Measurements from ENCODE around the gene GPT2.

Gene GPT2

DNA sequence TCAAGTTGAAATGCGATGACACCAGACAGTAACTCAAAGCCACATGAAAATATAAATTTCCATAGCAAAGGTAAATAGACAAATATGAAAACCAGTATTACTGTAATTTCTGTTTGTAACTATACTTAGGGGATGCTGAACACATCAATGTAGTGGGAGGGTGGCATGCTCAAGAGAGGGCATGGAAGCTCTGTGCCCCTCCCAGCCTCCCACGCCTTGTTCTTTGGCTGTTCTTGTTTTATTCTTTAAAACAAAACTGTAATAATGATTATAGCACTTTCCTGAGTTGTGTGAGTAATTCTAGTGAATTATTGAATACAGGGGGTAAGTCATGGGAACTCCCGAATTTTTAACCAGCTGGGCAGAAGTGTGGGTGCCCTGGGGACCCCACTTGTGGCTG lies 11.0 kb upstream of the GPT2 start:
- no peaks in the 10 kb centered on the region for H3K36me3 ChIP-seq (ENCODE audit: control insufficient read depth, insufficient read depth, low read length)
- H3K27me3 ChIP-seq (ENCODE audit: control insufficient read depth, insufficient read depth, low read length): no peaks in the 10 kb centered on the region
- H3K9me3 ChIP-seq (ENCODE audit: control insufficient read depth, low read length): no peaks in the 10 kb centered on the region
- no peak overlapping the region for H3K4me3 ChIP-seq (ENCODE audit: low read length)
- H3K4me1 ChIP-seq (ENCODE audit: control insufficient read depth, insufficient read depth, low read length): peaks cover 19% of the 10 kb centered on the region
- no peak overlapping the region for H3K9ac ChIP-seq (ENCODE audit: low read length)

DNA sequence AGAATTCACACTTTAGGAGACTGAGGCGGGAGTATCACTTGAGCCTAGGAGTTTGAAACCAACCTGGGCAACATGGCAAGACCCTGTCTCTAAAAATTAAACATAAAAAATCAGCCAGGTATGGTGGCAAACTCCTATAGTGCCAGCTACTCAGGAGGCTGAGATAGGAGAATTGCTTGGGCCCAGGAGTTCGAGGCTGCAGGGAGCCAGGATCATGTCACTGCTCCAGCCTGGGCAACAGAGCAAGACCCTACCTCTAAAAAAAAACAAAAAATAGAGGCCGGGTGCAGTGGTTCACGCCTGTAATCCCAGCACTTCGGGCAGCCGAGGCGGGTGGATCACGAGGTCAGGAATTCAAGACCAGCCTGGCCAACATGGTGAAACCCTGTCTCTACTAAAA lies 8.9 kb upstream of the GPT2 start:
- H3K4me3 ChIP-seq (ENCODE audit: low read length): no peak overlapping the region
- H3K9me3 ChIP-seq (ENCODE audit: control insufficient read depth, low read length): no peaks in the 10 kb centered on the region
- H3K4me1 ChIP-seq (ENCODE audit: control insufficient read depth, insufficient read depth, low read length): peaks cover 12% of the 10 kb centered on the region
- H3K36me3 ChIP-seq (ENCODE audit: control insufficient read depth, insufficient read depth, low read length): no peaks in the 10 kb centered on the region
- H3K9ac ChIP-seq (ENCODE audit: low read length): no peak overlapping the region
- H3K27me3 ChIP-seq (ENCODE audit: control insufficient read depth, insufficient read depth, low read length): no peaks in the 10 kb centered on the region

DNA sequence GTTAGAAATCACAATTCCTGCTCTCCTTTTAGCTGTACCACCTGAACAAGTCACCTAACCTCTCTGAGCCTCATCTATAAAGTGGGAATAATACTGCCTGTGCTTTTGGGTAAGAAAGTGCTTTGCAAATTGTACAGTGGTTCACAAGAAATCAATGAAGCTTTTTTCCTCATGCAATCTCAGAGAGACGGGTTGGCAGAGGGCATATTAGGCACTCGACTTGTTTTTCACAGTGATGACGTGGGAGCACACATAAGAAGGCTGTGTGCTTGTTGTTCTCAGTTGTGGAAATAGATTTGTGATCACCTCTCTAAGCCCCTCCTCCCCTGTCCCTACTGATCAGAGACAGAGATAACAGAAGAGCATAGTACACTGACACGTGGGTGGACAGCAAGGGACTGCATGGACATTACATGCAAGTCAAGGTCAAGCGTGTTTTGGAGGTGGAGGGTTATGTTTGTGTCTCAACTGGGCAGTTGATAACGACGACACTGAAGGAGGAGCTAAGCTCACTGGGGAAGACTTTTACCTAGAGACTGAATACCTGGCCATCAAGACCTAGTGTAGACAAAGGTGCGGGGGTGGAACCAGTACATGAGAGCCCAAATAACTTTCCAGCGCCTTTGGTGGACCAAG lies 1.7 kb upstream of the GPT2 start:
- Histone ChIP-seq H3K36me3 (ENCODE audit: control insufficient read depth, insufficient read depth, low read length) (no peaks in the 10 kb centered on the region), H3K4me3 (ENCODE audit: low read length) (no peak overlapping the region)

DNA sequence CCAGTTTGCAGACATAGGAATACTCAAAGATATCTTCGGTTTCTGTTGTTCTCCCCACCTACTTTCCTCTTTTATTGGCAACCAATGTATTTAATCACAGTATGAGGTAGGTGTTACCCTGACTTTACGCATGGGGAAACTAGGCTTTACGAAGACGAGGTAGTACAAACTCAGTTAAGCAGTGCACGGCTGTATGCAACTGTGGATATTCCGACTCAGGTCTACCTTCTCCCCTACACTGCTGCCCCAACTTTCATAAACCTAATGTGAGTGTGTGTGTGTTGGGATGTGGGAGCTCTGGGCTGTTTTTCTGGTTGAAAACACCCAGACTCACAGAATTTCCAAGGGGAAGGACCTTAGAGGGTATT lies 1.2 kb upstream of the GPT2 start:
- Histone ChIP-seq H3K36me3 (ENCODE audit: control insufficient read depth, insufficient read depth, low read length) (no peaks in the 10 kb centered on the region), H3K9ac (ENCODE audit: low read length) (no peak overlapping the region), H3K4me1 (ENCODE audit: control insufficient read depth, insufficient read depth, low read length) (peaks cover 36% of the 10 kb centered on the region), H3K27me3 (ENCODE audit: control insufficient read depth, insufficient read depth, low read length) (no peaks in the 10 kb centered on the region), H3K4me3 (ENCODE audit: low read length) (no peak overlapping the region), H3K9me3 (ENCODE audit: control insufficient read depth, low read length) (no peaks in the 10 kb centered on the region)

More for the DNA sequence above, 1.7 kb upstream of the GPT2 start:
- Histone ChIP-seq H3K9me3 (ENCODE audit: control insufficient read depth, low read length) (no peaks in the 10 kb centered on the region), H3K27me3 (ENCODE audit: control insufficient read depth, insufficient read depth, low read length) (no peaks in the 10 kb centered on the region), H3K4me1 (ENCODE audit: control insufficient read depth, insufficient read depth, low read length) (peaks cover 31% of the 10 kb centered on the region), H3K9ac (ENCODE audit: low read length) (no peak overlapping the region)

DNA sequence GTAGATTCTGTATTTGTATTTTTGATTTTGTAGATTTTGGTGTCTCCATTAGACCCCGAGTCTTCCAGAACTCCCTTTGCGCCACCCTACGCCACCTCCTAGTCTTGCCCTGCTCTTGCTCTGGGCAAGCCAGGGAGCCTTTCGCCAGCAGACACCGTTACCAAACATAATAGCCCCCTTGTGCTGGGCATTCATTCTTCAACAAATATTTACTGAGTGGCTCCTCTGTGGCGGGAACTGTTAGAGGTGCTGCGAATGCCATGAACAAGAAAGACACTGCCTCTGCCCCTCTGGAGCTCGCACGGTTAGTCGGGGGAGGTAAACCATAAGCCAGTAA lies 841 bp upstream of the GPT2 start:
- Histone ChIP-seq H3K27me3 (ENCODE audit: control insufficient read depth, insufficient read depth, low read length) (no peaks in the 10 kb centered on the region), H3K9me3 (ENCODE audit: control insufficient read depth, low read length) (no peaks in the 10 kb centered on the region), H3K4me1 (ENCODE audit: control insufficient read depth, insufficient read depth, low read length) (peaks cover 39% of the 10 kb centered on the region), H3K36me3 (ENCODE audit: control insufficient read depth, insufficient read depth, low read length) (no peaks in the 10 kb centered on the region), H3K4me3 (ENCODE audit: low read length) (peak overlapping the region; percentile 6), H3K9ac (ENCODE audit: low read length) (peak overlapping the region; percentile 65)

DNA sequence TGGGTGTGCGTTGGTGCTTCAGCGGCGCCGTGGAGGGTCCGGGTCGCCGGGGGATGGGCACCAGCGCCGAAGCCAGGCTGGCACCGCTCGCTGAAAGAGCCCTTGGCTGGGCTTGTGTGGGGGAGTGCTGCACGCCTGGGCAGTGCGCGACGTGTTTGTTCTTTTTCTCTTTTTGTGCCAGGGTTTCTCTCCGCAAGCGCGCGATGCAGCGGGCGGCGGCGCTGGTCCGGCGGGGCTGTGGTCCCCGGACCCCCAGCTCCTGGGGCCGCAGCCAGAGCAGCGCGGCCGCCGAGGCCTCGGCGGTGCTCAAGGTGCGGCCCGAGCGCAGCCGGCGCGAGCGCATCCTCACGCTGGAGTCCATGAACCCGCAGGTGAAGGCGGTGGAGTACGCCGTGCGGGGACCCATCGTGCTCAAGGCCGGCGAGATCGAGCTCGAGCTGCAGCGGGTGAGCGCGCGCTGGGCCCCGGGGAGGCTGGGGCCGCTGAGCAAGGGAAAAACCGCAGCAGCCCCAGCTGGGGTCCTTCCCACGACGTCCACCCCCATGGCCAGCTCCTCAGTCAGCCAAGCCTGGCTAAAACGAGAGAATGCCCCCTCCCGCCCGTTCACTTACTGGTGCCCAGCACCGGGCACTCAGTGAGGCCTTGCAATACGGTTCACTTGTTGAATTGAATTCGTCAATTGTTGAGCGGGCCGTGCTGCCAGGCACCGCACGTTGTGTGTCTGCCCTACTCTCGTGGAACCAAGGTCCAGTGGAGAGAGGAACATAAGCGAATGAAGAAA lies 541 bp downstream of the GPT2 start:
- no peaks in the 10 kb centered on the region for H3K9me3 ChIP-seq (ENCODE audit: control insufficient read depth, low read length)
- no peaks in the 10 kb centered on the region for H3K27me3 ChIP-seq (ENCODE audit: control insufficient read depth, insufficient read depth, low read length)
- peaks cover 42% of the 10 kb centered on the region for H3K4me1 ChIP-seq (ENCODE audit: control insufficient read depth, insufficient read depth, low read length)
- H3K9ac ChIP-seq (ENCODE audit: low read length): peak overlapping the region; percentile 63
- no peaks in the 10 kb centered on the region for H3K36me3 ChIP-seq (ENCODE audit: control insufficient read depth, insufficient read depth, low read length)
- H3K4me3 ChIP-seq (ENCODE audit: low read length): peak overlapping the region; percentile 53

DNA sequence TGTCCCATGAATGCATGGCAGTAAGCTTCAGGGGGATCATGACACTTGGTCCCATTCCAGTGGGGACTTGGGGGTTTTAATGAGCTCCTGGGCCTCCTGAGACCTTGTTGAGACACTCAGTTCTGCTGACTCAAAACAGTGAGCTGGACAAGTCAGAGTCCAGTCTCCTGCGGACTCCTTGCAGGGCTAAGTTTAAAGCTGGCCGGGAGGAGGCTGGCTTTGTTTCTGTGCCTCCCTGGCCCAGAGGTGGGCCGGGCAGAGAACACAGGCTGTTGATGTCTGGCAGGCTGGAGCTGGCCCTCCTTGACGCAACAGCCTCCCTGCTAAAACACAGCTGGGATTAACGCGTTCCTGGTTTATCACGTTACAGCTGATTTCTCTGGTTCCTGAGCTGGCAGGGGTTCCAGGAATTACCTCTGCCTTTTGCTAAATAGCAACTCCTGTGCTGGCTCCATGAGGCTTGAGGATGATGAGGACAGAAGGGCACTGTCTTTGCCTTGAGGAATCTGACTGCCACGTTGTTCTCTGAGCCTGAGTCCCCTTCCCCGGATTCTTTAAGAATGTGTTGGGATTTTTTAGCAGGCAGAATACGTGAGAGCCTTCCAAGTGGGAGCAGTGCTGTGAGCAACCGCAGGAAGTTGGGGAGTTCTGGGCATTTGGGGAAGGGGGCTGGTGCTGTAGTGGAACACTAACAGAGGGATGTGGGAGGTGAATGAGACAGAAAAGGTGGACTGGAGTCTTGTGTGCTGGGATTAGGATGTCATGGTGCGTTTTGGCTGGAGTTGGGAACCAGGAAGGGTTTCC lies 2.0 kb downstream of the GPT2 start:
- Histone ChIP-seq H3K27me3 (ENCODE audit: control insufficient read depth, insufficient read depth, low read length) (no peaks in the 10 kb centered on the region), H3K9ac (ENCODE audit: low read length) (peak overlapping the region; percentile 63), H3K4me3 (ENCODE audit: low read length) (peak overlapping the region; percentile 23), H3K9me3 (ENCODE audit: control insufficient read depth, low read length) (no peaks in the 10 kb centered on the region), H3K4me1 (ENCODE audit: control insufficient read depth, insufficient read depth, low read length) (peaks cover 49% of the 10 kb centered on the region), H3K36me3 (ENCODE audit: control insufficient read depth, insufficient read depth, low read length) (no peaks in the 10 kb centered on the region)

DNA sequence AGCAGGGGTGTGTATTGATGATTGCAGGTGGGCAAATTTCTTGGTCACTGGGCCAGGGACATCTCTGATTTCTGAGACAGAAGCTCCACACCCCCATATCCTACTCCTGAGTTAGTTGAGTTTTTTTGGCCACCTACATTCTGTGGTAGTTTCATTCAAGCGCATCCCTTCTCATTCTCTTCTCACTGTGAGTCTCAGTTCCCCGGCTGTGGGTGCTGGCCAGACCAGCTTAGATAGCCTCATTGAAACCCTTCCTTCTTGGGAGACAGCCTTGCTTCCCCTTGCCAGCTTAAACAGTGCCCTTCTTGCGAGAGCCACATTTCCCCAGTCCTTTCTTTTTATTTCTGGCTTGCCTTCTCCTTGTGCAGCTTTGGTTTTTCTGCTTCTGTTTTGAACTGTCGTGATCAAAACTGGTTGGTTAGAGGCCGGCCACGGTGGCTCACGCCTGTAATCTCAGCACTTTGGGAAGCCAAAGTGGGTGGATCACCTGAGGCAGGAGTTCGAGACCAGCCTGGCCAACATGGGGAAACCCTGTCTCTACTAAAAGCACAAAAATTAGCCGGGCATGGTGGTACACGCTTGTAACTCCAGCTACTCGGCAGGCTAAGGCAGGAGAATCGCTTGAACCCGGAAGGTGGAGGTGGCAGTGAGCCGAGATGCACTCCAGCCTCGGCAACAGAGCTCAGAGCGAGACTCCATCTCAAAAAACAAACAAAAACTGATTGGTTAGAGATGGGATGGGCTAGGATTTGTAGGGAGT lies 2.8 kb downstream of the GPT2 start:
- no peak overlapping the region for H3K4me3 ChIP-seq (ENCODE audit: low read length)
- peaks cover 49% of the 10 kb centered on the region for H3K4me1 ChIP-seq (ENCODE audit: control insufficient read depth, insufficient read depth, low read length)
- H3K36me3 ChIP-seq (ENCODE audit: control insufficient read depth, insufficient read depth, low read length): no peaks in the 10 kb centered on the region
- peak overlapping the region; percentile 63 for H3K9ac ChIP-seq (ENCODE audit: low read length)
- no peaks in the 10 kb centered on the region for H3K9me3 ChIP-seq (ENCODE audit: control insufficient read depth, low read length)
- no peaks in the 10 kb centered on the region for H3K27me3 ChIP-seq (ENCODE audit: control insufficient read depth, insufficient read depth, low read length)

DNA sequence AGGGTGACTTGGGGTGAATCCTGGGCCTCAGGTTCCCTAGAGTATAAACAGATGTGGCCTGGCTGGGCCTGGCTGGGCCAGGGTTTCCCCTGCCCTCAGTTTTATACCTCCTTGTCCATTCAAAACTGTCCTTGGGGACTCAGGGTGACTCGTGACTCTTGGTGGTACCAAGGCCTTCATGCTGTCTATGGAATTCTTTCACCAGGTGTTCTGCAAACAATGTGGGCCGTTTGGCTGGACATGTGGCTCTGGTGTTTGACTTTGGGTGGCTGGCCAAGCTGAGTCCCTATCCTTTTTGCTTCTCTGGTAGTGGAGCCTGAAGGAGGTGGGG lies 3.3 kb downstream of the GPT2 start:
- Histone ChIP-seq H3K4me3 (ENCODE audit: low read length) (no peak overlapping the region), H3K9ac (ENCODE audit: low read length) (no peak overlapping the region)

DNA sequence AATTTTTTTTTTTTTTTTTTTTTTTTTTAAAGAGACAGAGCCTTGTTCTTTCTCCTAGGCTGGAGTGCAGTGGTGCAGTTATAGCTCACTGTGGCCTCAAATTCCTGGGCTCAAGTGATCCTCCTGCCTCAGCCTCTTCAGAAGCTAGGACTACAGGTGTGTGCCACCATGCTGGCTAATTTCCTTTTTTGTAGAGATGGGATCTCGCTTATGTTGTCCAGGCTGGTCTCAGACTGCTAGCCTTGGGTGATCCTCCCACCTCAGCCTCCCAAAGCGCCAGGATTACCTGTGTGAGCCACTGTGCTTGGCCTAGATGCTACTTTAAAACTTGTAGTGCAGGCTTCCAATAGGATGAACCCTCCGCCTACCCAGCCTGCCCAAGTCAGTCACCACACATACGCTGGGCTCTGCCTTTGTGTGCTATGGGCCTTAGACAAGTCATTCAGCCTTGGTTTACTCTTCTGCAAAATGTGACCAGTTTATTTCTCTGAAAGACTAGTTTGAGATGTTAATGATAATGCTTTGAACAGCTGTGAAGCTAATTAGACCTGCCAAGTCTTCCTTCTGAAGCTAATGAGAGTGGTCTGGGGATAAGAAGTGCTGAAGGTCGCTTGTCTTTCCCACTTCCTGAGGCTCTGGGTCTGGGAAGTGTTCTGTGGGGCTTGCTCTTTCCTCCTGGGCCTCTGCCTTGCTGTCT lies 5.2 kb downstream of the GPT2 start:
- Histone ChIP-seq H3K27me3 (ENCODE audit: control insufficient read depth, insufficient read depth, low read length) (no peaks in the 10 kb centered on the region), H3K4me3 (ENCODE audit: low read length) (no peak overlapping the region), H3K9ac (ENCODE audit: low read length) (no peak overlapping the region), H3K36me3 (ENCODE audit: control insufficient read depth, insufficient read depth, low read length) (no peaks in the 10 kb centered on the region), H3K9me3 (ENCODE audit: control insufficient read depth, low read length) (no peaks in the 10 kb centered on the region), H3K4me1 (ENCODE audit: control insufficient read depth, insufficient read depth, low read length) (peaks cover 42% of the 10 kb centered on the region)

More for the DNA sequence above, 3.3 kb downstream of the GPT2 start:
- no peaks in the 10 kb centered on the region for H3K36me3 ChIP-seq (ENCODE audit: control insufficient read depth, insufficient read depth, low read length)
- H3K4me1 ChIP-seq (ENCODE audit: control insufficient read depth, insufficient read depth, low read length): peaks cover 49% of the 10 kb centered on the region
- H3K27me3 ChIP-seq (ENCODE audit: control insufficient read depth, insufficient read depth, low read length): no peaks in the 10 kb centered on the region
- H3K9me3 ChIP-seq (ENCODE audit: control insufficient read depth, low read length): no peaks in the 10 kb centered on the region

DNA sequence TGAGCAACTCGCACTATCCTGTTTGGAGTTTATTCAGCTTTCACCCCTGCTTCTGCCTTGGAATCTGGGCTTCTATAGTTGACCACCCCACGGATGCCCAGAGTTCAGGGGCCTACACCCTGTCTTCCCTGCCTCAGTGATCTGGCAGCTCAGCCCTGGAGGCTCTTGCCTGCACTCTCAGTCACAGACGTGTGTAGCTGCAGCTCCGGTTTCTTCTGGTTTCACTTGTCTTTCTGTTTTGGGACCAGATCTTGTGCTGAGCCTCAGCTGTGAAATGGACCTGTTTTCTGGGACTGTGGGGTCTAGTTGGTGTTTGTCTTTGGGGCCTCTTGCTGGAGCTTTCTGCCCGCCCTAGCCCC lies 5.8 kb downstream of the GPT2 start:
- Histone ChIP-seq H3K36me3 (ENCODE audit: control insufficient read depth, insufficient read depth, low read length) (no peaks in the 10 kb centered on the region), H3K27me3 (ENCODE audit: control insufficient read depth, insufficient read depth, low read length) (no peaks in the 10 kb centered on the region), H3K9me3 (ENCODE audit: control insufficient read depth, low read length) (no peaks in the 10 kb centered on the region), H3K4me3 (ENCODE audit: low read length) (no peak overlapping the region), H3K9ac (ENCODE audit: low read length) (no peak overlapping the region), H3K4me1 (ENCODE audit: control insufficient read depth, insufficient read depth, low read length) (peaks cover 43% of the 10 kb centered on the region)

Measured in mucosa of stomach (tissue), 1 donor.